Measurements from ENCODE around the gene HAL. TPM values are rescaled to one million over a fixed set of nuclear protein-coding genes. Genes with fewer than 3 reads are reported as not detected.
A peak's percentile ranks its signal among the peaks of the same experiment; 100 is the strongest.

HAL gene
- total and polyA plus RNA-seq, 2 of the 4 experiments (the other 2 are of a cell fraction): under 0.01 to 0.02 TPM

GRCh38 chr12:96035283-96036236 is 39.4 kb upstream of the HAL start, which contains the start of gene LTA4H:
TSS of gene LTA4H (minus strand) at chr12:96035587. CDS start at chr12:96035519, 68 bp downstream.
- ChIA-PET CTCF (interaction anchor here (0.5 kb wide), 1 partner anchor 83 kb away, joined by 3 read pairs; no protein-coding TSS in a partner anchor), POLR2A (ENCODE audit: unreplicated experiment) (interaction anchor here (0.6 kb wide), 1 partner anchor 525 kb away, joined by 13 read pairs; no protein-coding TSS in a partner anchor)
- peak; percentile 96 for ATAC-seq (ENCODE audit: low read depth)
- Histone ChIP-seq H2AK5ac (ENCODE audit: low read depth, low read length) (no peak within 1 kb of the TSS; the same call in 1 of the 2 replicates), H3K9me3 (ENCODE audit: control insufficient read depth, insufficient read depth, low read length) (no peaks in the 10 kb centered on the region), H4K8ac (ENCODE audit: low read depth in 2 of 2, low read length in 2 of 2) (peak within 1 kb of the TSS; percentile 50 to 89), H2BK15ac (ENCODE audit: low read depth, low read length) (peak within 1 kb of the TSS; percentile 76; the same call in 1 of the 3 replicates), H3K23ac (ENCODE audit: low read depth, low read length) (peak within 1 kb of the TSS; percentile 76), H2BK120ac (ENCODE audit: low read depth, low read length) (peak within 1 kb of the TSS; percentile 60), H4K91ac (ENCODE audit: insufficient read depth, low read depth, low read length) (peak within 1 kb of the TSS; percentile 84; the same call in 1 of the 2 replicates), H2BK20ac (ENCODE audit: low read depth, low read length) (peak within 1 kb of the TSS; percentile 78; the same call in 1 of the 2 replicates), H3K56ac (ENCODE audit: extremely low read depth, insufficient read depth, low read length) (peak within 1 kb of the TSS; percentile 64), H3K14ac (replicated peaks; ENCODE audit: low read depth, low read length) (peak within 1 kb of the TSS; percentile 54), H3K4me2 (ENCODE audit: low read depth, low read length) (peak within 1 kb of the TSS; percentile 83), H4K20me1 (ENCODE audit: insufficient read depth, low read length) (no peaks in the 10 kb centered on the region), H3K4me1 (ENCODE audit: control insufficient read depth, insufficient read depth, low read length) (0 out of 2 replicates have a peak, but pooled peaks cover 2% of the 10 kb centered on the region), H2BK5ac (ENCODE audit: low read depth, low read length, poor library complexity, severe bottlenecking) (peak within 1 kb of the TSS; percentile 64), H3K4me3 (ENCODE audit: insufficient read depth, low read depth, low read length) (peak within 1 kb of the TSS; percentile 87), H2AK9ac (replicated peaks; ENCODE audit: low read depth, low read length, poor library complexity) (peak within 1 kb of the TSS; percentile 91), H3K9me1 (ENCODE audit: insufficient read depth, low read length) (no peaks in the 10 kb centered on the region), H3K79me1 (ENCODE audit: low read depth in 1 of 2, low read length in 2 of 2) (peaks cover 4 to 8% of the 10 kb centered on the region in 2 experiments; a peak in 3 of 4 replicates), H3K4ac (ENCODE audit: low read depth, low read length) (peak within 1 kb of the TSS; percentile 61), H2AFZ (replicated peaks; ENCODE audit: low read length, poor library complexity) (peak within 1 kb of the TSS; percentile 97), H3K9ac (ENCODE audit: low read depth, low read length) (peak within 1 kb of the TSS; percentile 71), H3K36me3 (ENCODE audit: control insufficient read depth, insufficient read depth, low read length) (no peaks in the 10 kb centered on the region), H3K27ac (ENCODE audit: insufficient read depth, low read length) (peak within 1 kb of the TSS; percentile 54), H4K5ac (ENCODE audit: low read depth, low read length) (peak within 1 kb of the TSS; percentile 65; the same call in 1 of the 2 replicates), H3K18ac (ENCODE audit: low read depth, low read length) (no peak within 1 kb of the TSS; the same call in 1 of the 2 replicates), H3K27me3 (ENCODE audit: control insufficient read depth, insufficient read depth, low read length) (no peaks in the 10 kb centered on the region)
- intact Hi-C loops (cut with micrococcal nuclease) (loop anchor here (1.0 to 5.0 kb wide), 2 partner anchors 162 to 365 kb away; partner anchors contain the start of gene CDK17), dilution Hi-C loops (cut with HindIII; ENCODE audit: low sequenced_read_pairs, unreplicated experiment) (no loop called here), in situ Hi-C loops (cut with MboI; ENCODE audit: low sequenced_read_pairs) (no loop called here)
- 1% methylated on average over 26 of the region's 55 CpGs; no CpG with 5 or more reads in 1 of the 2 experiments for whole genome bisulfite sequencing, 2 experiments (ENCODE audit: extremely low coverage in 2 of 2, insufficient read length in 1 of 2)
- no TSS peak for BruUV-seq (replicated peaks)
- DNase-seq: peak; percentile 98
- TF ChIP-seq POLR2A (IDR thresholded peaks at IDR 0.05; ENCODE audit: low read depth, low read length): peak; percentile 66; the same call in 1 of the 2 replicates
- TF ChIP-seq SMC3 (IDR thresholded peaks at IDR 0.05; ENCODE audit: low read depth, low read length): no peak
- TF ChIP-seq RFX5 (IDR thresholded peaks at IDR 0.05; ENCODE audit: low read depth, low read length): no peak
- no peak for TF ChIP-seq USF2 (IDR thresholded peaks at IDR 0.05; ENCODE audit: low read depth, low read length)
- TF ChIP-seq RAD21 (IDR thresholded peaks at IDR 0.05; ENCODE audit: low read length): no peak
- peak; percentile 85; the same call in 1 of the 2 replicates for TF ChIP-seq CHD1 (IDR thresholded peaks at IDR 0.05; ENCODE audit: low read depth, low read length)
- TF ChIP-seq MAZ (IDR thresholded peaks at IDR 0.05; ENCODE audit: borderline replicate concordance, low read depth, low read length): no peak; the same call in 1 of the 2 replicates
- no peak for TF ChIP-seq MAFK (IDR thresholded peaks at IDR 0.05; ENCODE audit: low read depth, low read length)
- no peak for TF ChIP-seq ELK1 (IDR thresholded peaks at IDR 0.05; ENCODE audit: borderline replicate concordance, low read depth, low read length)
- TF ChIP-seq CTCF (conservative IDR thresholded peaks at IDR 0.05; ENCODE audit: low read depth, low read length): no peak
- no peak for TF ChIP-seq NFE2L2 (IDR thresholded peaks at IDR 0.05; ENCODE audit: low read depth, low read length)
- peak; percentile 97 for TF ChIP-seq FOS (IDR thresholded peaks at IDR 0.05; ENCODE audit: low read depth, low read length)
